Germinal center (tissue), 1 donor: ENCODE measurements around the gene PLA1A.

Experiments used
- DNase-seq: peaks from one replicate; pipeline ENCODE4 v3.0.0; 2012; ENCODE audit warnings: mixed read lengths, low spot score

The PLA1A gene

DNA sequence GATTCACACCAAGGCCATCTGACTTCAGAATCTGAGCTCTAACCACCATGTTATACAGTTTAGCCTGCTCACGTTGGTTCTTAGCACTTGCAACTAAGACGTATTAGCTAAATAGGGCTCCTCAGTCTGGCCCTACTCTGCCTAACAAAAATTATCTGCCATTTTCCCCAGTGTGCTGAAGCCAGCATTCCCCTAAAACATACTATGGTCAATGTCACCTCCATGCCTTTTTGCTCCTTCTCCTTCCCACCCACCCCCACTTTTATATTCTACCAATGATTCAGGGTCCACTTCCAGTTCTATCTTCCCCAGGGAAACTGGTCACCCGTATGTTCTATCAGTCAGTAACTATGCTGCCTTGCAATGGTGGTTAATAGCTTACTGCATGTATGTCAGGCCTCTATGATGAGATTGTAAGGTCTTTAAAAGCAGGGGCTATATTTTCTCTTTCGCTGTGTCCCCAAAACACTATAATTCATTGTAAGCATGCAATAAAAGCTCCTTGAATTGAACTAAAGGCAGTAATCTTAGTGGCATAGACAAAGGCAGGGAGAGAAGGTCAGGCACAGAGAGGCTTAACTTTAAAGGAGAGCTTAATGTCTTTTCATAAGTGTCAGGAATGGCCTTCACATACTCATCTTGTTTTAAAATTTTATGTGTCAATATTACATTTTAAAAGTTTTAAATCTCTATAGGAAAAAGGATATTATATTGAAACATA, 39.4 kb downstream of the PLA1A start:
- DNase-seq = no peak

DNA sequence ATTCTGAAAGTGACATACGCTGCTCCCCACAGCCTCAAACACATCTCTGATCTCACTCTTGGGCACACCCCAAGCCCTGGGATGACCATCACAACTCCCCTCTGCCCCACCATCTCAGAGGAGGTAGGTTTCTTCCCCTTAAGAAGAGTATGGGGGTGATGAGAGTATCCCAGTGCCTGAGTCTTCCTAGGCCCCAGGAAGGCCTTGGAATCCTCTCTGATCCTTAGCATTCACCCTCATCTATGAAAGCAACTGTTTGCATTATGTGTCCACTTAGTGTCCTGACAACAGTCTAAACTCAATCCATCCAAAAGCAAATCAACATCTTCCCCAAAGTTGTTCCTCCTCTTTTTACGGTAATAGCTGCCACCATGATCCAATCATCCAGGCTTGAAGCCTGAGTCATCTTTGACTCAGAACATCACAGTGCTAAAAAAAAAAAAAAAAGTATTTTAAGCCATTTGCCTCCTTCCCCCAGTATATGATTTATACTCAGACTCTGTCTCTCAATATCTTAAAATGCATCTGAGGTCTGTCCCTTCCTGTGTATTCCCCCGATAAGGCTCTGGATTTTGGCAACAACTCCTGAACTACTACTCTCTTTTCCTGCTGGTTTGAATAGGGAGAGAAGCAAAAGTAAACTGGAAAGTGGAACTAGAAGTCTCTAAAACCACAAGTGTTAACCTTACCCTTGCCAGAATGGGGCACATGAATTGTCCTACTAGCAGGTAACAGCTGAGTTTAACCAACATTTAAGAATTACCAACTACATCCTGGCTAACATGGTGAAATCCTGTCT, 40.2 kb downstream of the PLA1A start:
- peak; percentile 35 for DNase-seq

DNA sequence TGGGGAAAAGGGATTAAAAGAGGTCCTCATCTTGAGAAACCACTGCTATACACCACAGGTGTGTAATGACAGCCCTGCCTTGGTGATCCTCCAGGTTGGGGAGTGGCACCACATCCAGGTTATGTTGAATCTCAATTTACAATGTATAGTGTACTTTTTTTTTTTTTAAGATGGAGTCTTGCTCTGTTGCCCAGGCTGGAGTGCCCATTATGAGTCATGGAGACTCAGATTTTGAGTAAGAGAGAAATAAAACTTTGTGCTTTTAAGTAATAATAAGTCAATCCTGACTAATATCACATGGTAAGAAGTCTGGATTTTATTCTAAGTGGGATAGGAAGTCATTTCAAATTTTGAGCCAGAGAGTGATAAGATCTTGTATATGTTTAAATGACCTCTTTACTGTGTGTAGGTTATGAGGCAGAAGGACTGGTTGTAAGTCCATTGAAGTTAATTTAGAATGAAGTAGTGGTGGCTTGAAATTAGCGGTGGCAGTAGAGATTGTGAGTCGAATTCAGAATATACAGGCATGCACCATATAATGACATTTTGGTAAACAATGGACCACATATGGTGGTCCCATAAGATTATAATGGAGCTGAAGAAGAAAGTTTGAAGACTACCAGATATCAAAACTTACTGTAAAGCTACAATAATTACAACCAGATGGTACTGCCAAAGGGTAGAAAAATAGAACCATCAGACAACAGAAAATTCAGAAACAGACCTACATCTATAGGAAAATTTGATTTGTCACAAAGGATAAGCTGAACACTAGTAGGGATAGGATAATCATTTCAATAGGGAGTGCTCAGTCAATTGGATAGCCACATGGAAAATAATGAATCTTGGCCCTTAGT, 42.0 kb downstream of the PLA1A start:
- no peak for DNase-seq

DNA sequence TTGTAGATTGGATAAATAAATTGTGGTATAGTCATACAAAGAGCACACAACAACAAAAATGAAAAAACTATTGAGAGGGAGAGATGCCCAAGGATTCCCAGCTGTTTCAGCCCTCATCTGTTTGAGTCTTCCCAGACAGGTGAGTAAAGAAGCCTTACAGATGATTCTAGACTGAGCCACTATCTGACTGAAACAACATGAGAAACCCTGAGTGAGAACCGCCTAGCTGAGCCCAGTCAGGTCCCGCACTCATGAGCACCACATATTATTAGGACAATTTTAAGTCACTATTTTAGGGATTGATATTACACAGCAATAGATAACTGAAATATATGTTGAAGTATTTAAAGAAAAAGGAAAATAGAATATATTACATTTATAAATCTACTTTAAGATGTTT, 43.7 kb downstream of the PLA1A start:
- DNase-seq = no peak

DNA sequence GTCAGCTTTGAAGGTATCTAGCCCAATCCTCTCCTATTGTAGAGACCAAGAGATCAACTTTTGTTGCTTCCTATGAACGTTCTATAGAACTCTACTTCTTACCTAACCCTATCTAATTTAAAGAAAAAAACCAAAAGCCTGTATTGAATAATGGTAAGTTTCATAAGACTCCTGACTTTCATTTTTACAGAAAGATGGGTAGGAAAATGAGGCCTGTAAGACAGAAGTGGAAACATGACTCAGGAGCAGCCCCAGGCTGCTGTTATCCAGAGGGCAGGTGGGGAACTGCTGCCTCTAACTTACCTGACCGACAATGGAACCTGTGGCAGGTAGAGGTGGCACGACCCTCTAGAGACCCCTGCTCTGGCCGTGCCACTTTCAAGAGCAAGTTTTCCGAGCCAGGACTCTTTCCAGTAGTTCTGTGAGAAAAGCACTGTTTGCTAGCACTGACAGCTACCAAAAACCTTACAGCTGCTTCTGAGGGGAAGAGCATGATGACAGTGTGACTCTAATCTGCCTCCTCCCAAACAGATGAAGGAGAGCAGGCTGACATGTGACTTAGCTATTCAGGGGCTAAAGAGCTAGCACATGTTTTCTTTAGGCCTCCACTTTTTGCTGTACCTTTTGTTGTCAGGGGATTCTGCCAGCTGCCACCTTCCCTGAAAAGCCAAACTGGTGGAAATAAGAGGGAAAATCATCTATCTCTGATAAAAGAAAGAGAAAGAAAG, 45.2 kb downstream of the PLA1A start:
- no peak for DNase-seq

DNA sequence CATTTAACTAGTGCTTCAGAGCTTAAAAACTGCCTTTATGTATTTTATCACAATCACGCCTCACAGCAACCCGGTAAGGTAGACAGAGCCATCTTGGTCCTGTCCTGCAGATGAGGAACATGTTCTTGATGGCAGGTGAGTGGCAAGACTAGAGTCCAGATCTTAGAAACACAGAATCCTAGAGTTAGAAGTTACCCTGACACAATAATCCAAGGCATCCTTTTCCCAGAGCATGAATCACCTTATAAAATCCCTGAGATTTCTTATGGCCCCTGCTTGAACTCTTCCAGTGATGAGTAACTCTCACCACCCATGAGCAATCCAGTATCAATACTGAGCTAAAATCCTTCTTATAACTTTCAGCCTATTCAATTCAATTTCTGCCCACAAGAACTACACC, 45.8 kb downstream of the PLA1A start:
- DNase-seq = no peak

DNA sequence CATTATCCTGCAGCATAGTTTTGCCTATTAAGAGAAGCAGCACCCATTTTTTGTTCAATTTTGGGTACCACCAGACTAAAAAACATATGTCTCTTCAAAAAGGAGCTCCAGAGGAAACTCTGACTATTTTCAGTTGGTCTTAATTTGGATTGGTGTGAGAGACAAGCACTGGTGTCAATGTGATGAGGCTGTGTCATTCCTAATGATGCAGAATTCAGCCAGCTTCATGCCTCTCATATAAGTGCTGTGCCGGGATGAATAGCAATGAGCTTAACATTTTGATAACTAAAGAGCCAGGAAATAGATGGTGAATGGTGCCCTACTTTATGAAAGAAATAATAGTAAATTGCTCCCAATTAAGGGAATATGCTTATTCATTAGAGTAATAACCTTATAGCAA, 46.8 kb downstream of the PLA1A start:
- no peak for DNase-seq

DNA sequence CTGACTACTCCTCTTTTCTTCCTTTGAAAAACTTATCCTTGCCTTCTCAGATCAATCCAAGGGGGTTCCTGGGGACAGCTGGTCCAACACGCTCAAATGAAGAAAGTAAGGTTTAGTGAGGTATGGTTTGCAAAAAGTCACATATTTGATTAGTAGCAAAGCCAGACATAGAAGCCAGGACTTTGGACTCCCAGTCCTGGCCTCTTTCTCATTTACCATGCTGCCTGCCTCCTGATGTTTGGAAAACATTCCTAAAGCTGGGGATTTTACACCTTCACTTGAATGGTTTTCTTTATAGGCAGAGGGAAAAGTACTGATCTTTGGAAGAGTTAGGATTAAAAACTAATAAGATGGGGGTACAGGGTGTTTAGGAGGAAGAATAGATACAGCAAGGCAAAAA, 48.1 kb downstream of the PLA1A start:
- no peak for DNase-seq

DNA sequence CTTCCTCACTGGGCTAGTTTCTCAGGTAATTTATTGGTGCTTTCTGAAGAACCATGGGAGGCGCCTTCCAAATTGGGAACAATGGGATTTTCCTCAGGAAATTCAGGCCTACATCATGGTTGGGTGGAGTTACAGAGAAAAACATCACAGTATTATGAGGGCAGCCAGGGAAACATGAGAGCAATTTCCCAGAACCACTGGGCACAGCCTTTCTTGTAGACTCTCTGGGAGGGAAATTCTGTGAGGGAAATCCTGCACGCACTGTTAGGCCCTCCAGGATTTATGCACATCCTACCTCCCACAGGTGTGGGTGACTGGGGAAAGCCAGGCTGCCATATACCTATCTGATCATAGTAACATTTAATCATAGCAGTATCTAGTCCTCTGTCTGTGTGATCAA, 49.5 kb downstream of the PLA1A start:
- DNase-seq = no peak

DNA sequence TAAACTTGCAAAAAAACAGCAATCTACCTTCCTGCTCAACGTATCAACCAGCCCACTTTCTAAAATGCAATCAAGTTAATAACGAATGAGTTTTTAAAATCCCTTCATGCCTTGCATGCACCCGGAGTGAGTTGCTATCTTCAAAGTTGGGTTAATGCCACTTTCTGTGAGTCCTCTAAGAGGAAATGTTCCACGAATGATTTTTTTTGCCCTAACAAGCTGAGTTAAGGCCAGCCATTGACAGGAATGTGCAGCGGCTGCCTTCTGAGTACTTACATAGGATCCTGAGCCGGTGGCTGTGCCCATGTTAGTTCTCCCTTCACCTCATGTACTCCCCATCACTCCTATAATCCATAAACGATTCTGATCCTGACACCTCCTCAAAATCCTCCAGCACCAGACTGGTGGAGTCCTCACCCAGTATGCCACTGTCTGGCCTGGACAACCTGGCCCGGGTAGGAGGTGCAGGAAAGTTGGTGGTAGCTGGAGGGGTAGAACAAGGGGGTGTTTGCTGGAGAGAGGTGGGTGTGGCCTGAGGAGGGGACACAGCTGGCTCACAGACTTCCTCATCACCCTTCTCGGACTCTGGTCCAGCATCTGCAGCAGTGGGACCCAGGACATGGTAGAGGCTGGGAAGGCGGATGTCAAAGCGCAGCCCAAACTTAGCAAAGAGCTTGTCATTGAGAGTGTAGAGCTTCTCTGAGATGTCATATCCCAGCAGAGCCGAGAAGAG, 50.3 kb downstream of the PLA1A start:
- DNase-seq = no peak

DNA sequence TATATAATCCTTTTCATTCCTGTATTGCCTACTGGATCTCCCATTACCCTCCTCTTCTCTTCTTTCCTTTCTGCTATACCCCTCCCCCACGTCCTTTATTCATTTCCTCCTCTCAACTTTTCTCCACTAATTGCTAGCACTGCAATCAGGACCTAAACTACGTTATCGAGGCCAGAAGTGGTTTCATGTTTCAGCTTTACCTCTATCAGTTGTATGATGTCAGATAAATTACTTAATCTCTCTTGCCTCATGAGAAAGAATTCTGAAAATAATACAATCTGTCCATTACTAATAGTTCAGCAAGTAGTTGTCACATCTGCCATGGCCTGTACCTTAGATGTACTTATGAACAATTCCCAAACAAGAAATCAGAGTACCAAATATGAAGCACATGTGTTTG, 52.1 kb downstream of the PLA1A start:
- DNase-seq = no peak

DNA sequence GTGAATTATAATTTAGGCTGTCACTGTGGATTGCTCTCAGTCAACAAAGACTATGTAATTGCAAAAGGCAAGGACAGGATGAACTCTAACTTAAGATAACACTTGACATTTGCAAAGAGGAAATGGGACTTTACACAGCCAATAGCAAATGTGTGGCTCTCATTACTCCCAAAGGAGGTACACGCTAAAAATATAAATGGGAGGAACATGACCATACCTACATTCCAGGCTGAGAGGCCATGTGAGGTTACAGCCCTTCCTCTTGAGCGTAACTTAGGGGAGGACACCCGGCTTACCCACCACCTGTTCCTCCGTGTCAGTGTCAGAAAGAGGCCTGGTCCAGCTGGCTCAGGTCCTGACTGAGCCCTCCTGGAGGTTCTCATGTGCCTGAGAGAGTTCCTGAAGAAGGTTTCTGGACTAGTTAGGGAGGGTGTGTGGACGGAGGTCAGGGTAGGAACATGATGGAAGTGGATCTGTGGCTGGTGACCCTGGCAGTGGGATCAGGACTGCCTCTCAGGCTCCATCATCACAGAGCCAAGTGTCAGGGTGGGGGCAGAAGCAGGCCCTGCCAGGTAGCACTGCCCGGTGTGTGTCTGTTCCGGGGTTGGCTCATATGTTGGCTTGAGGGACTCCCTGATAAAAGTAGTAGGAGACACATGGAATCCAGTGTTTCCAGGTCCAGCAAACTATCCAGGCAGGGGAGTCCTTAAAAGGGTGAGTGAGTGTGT, 54.8 kb downstream of the PLA1A start:
- no peak for DNase-seq

DNA sequence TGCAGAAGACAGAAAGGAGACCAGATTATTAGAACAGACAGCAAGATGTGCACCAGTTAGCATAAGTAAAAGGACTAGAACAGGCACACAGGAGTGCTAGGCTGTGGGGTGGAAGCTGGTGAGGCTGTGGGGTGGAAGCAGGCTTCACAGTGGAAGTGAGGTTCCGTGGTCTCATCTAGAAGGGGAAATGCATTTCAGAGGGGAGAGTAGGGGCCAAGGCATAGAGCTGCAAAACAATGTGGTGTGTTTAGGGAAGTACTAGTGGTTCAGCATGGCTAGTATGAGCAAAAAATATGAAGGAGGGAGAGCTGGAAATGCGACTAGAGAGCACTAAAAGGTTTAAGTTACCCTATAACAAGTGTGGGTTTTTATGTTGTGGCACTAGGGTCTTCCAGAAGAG, 56.2 kb downstream of the PLA1A start:
- no peak for DNase-seq

DNA sequence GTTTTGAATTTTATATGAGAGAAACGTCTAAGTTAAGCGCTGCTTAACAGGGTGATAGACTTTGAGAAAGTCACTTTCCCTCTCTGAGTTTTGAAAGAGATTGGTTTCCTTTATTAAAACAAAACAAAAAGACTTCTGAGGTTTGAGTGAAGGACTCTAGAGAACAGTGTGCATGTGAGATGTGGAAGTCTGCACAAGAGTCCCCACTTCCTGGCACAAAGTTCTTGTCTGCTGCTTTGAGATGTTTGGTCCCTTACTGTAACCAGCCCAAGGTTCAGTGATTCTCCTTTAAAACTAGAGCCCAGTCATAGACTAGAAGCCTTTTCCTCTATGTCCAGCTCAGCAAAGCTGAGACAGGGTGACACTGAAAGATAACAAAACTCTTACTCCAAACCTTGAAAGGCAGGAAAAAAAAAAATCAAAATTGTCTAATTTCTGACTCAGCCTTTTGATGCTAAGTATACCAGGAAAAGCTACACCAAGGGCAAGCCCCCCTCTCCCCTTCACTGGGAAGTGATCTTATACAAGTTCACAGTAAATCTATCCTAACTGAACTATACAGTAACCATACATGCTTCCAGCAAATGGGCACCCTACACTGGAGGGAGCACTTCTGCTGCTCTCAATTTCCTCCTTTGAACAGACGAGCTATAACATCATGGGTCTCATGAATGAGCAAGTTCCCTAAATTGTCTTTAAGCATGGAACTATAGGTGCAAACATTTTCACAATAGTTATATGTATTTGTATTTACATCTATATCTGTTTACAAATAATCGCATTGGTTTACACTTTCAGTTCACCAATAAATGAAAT, 60.4 kb downstream of the PLA1A start:
- DNase-seq = no peak

DNA sequence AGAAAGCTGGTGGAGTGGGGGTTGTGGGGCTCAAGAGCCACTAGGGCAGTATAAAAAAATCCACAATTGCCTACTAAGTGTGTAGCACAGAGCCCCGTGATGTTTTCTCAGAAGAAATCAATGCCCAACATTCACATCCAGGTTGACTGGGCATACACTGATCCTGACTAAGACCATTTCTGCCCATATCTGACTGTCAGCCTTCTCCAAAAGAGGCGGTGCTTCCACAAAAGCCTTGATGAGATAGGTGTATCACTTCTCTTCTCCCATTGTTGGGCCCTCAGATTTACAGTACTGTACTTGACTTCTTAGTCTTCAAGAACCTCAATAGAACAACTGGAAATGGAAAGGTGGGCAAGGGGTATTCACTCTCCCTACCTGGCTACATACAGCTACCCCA, 61.3 kb downstream of the PLA1A start:
- DNase-seq = no peak

DNA sequence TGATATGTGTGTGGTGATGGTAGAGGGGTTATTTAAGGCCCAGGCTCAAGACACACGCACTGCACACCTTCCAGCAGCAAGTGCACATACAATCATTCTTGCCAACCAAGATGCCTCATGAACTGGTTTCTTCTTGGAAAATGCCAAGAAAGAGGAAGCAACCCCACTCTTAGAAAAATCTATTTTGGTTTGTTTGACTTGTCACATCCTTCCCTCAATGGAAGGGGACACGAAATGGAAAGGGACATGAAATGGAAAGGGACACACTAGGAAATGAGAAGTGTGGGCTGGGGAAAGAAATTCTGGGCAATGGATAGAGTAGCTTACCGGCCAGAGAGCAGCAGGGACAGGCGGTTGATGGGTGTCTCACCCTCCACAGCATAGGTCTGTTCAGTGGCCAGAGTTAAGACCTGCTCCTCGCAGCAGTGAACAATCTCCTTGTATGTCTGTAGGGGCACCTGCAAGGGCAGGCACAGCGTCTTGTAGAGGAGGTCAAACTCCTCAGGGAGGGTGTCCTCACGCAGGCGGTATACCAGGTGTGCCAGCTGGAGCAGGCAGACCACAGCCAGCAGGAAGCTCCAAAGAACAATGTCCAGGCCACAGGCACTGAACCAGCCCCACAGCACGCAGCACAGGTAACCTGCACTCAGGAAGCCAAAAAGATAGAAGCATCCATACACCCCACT, 62.1 kb downstream of the PLA1A start:
- DNase-seq = no peak

DNA sequence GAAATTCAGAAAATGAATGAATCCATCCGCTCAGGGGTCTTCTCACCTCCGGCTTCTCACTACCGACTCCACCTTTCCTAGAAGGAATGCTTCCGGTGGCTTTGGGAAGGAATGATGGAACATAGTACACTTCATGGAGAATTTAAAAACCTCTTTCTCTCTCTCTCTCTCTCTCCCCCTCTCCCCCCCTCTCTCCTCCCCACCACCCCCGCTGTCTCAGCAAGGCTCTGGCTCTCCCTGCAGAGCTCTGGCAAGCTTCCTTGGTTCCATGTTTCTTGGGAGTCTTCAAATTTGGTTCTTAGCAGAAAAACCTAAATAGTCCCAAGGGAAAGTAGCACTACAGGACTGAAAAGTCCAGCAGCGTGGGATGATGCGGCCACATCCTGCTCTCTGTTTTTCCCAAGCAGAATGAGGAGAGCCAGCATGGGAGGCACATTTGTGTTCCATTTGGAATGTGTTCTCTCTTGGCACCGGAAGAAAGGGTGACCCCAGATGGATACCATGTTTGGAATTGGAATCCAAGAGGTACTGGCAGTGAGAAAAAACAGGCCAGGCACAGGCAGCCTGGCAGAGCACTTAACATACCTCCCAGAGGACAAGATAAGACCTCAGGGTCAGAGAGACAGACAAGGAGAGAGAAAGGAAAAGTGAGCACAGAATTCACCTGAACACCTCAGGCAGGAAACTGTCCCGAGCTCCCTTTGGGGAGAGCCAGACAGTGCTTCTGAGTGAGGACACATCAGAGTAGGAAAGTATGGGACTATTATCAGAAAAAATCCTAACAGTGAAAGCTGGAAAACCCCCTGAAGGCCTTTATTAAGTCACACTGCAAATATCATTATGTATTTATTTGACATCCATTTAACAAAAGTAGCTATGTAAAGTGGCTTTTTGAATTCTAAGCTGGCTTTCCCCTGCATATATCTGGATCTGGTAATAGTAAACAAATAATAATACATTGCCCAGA, 63.1 kb downstream of the PLA1A start, which contains the start of gene POPDC2:
Gene POPDC2 (minus strand): TSS at position 116 of the 967 bp plus-strand sequence. CDS start 166 bp downstream, outside the sequence.
- no peak for DNase-seq
